Peyer's patch (tissue), 4 donors: ENCODE data around the gene ARID1B.

Experiments
- CTCF ChIP-seq, 6 experiments: fragments of 450-650 bp in 4 of 6; fragments of 200-600 bp in 2 of 6; sonication (generic) in 1 of 6; IDR thresholded peaks; one replicate each; pipeline ENCODE4 v1.5.1; 2017 to 2019; ENCODE audit warnings: antibody characterized with exemption in 6 of 6, mild to moderate bottlenecking in 3 of 6, moderate library complexity in 1 of 6
- POLR2A ChIP-seq, 2 donors: fragments of 450-650 bp; IDR thresholded peaks; one replicate each; pipeline ENCODE4 v1.5.1; 2017; ENCODE audit warnings: antibody characterized with exemption in 2 of 2, mild to moderate bottlenecking in 2 of 2, moderate library complexity in 2 of 2

GRCh38 chr6:157013649-157014304 lies 236.6 kb downstream of the ARID1B start:
- no peak for TF ChIP-seq POLR2A (IDR thresholded peaks at IDR 0.05)
- no peak for TF ChIP-seq CTCF (IDR thresholded peaks at IDR 0.05)
